ENCODE measurements around the gene WDR87.

GRCh38 chr19:37877147-37877546 is 29.2 kb downstream of the WDR87 start:
- TF ChIP-seq YY1 (IDR thresholded peaks at IDR 0.05; ENCODE audit: low read depth, low read length) (no peak), POLR2A (IDR thresholded peaks at IDR 0.05; ENCODE audit: control extremely low read depth in 1 of 2, low read depth in 2 of 2, low read length in 2 of 2) (no peak), BRCA1 (IDR thresholded peaks at IDR 0.05; ENCODE audit: low read depth, low read length) (no peak), USF2 (IDR thresholded peaks at IDR 0.05; ENCODE audit: low read length) (no peak), EP300 (IDR thresholded peaks at IDR 0.05; ENCODE audit: borderline replicate concordance in 1 of 2, low read depth in 2 of 2, low read length in 2 of 2) (no peak), RAD21 (IDR thresholded peaks at IDR 0.05 in 1 of 2, conservative IDR thresholded peaks at IDR 0.05 in 1 of 2; ENCODE audit: low read depth in 2 of 2, low read length in 2 of 2) (no peak), SUZ12 (IDR thresholded peaks at IDR 0.05; ENCODE audit: low read length) (no peak), SIN3A (conservative IDR thresholded peaks at IDR 0.05 in 1 of 2, IDR thresholded peaks at IDR 0.05 in 1 of 2; ENCODE audit: low read depth in 1 of 2, low read length in 2 of 2) (no peak), POLR2AphosphoS5 (IDR thresholded peaks at IDR 0.05; ENCODE audit: low read depth, low read length) (no peak)
- TF ChIP-seq, protein P1, sequence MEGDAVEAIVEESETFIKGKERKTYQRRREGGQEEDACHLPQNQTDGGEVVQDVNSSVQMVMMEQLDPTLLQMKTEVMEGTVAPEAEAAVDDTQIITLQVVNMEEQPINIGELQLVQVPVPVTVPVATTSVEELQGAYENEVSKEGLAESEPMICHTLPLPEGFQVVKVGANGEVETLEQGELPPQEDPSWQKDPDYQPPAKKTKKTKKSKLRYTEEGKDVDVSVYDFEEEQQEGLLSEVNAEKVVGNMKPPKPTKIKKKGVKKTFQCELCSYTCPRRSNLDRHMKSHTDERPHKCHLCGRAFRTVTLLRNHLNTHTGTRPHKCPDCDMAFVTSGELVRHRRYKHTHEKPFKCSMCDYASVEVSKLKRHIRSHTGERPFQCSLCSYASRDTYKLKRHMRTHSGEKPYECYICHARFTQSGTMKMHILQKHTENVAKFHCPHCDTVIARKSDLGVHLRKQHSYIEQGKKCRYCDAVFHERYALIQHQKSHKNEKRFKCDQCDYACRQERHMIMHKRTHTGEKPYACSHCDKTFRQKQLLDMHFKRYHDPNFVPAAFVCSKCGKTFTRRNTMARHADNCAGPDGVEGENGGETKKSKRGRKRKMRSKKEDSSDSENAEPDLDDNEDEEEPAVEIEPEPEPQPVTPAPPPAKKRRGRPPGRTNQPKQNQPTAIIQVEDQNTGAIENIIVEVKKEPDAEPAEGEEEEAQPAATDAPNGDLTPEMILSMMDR (IDR thresholded peaks at IDR 0.05; ENCODE audit: control extremely low read depth in 1 of 3, insufficient read depth in 1 of 3, low read depth in 1 of 3, low read length in 3 of 3), result no peak

Data from H1 (cell line).